HG03196 (cell line): ENCODE measurements around the gene NOVA1.

Experiments
- ATAC-seq: cut with Tn5 transposase; IDR thresholded peaks from one replicate; pipeline ENCODE4 v1.9.1; 2021; ENCODE audit not compliant: unreplicated experiment

NOVA1 gene

GRCh38 chr14:26594148-26594547 lies 3.7 kb downstream of the NOVA1 start:
- ATAC-seq = no peak

- ATAC-seq = no peak
Measured at GRCh38 chr14:26593357-26593756, 4.5 kb downstream of the NOVA1 start.

- no peak for ATAC-seq
Measured at GRCh38 chr14:26589925-26590324, 7.9 kb downstream of the NOVA1 start.

GRCh38 chr14:26577711-26578110 lies 20.1 kb downstream of the NOVA1 start:
- no peak for ATAC-seq

- ATAC-seq = no peak
Measured at GRCh38 chr14:26554069-26554772, 43.6 kb downstream of the NOVA1 start.

- ATAC-seq = no peak
Measured at GRCh38 chr14:26549571-26549970, 48.3 kb downstream of the NOVA1 start.

- no peak for ATAC-seq
Measured at GRCh38 chr14:26548406-26548805, 49.4 kb downstream of the NOVA1 start.

- ATAC-seq = no peak
Measured at GRCh38 chr14:26538176-26538575, 59.7 kb downstream of the NOVA1 start.

GRCh38 chr14:26531894-26532293 lies 65.9 kb downstream of the NOVA1 start:
- no peak for ATAC-seq

- ATAC-seq = no peak
Measured at GRCh38 chr14:26528415-26529182, 69.2 kb downstream of the NOVA1 start.

- no peak for ATAC-seq
Measured at GRCh38 chr14:26527095-26527494, 70.7 kb downstream of the NOVA1 start.

- ATAC-seq = no peak
Measured at GRCh38 chr14:26526137-26526536, 71.7 kb downstream of the NOVA1 start.

- ATAC-seq = no peak
Measured at GRCh38 chr14:26525085-26525484, 72.7 kb downstream of the NOVA1 start.

GRCh38 chr14:26522967-26523366 lies 74.9 kb downstream of the NOVA1 start:
- no peak for ATAC-seq

- no peak for ATAC-seq
Measured at GRCh38 chr14:26517771-26518170, 80.1 kb downstream of the NOVA1 start.

- ATAC-seq = no peak
Measured at GRCh38 chr14:26500028-26500427, 97.8 kb downstream of the NOVA1 start.

GRCh38 chr14:26499546-26499945 lies 98.3 kb downstream of the NOVA1 start:
- no peak for ATAC-seq

- no peak for ATAC-seq
Measured at GRCh38 chr14:26486922-26487321, 110.9 kb downstream of the NOVA1 start.

GRCh38 chr14:26484562-26484961 lies 113.3 kb downstream of the NOVA1 start:
- ATAC-seq = no peak

GRCh38 chr14:26478967-26479366 lies 118.9 kb downstream of the NOVA1 start:
- no peak for ATAC-seq

- ATAC-seq = no peak
Measured at GRCh38 chr14:26466862-26467261, 131.0 kb downstream of the NOVA1 start.

GRCh38 chr14:26463136-26463535 lies 134.7 kb downstream of the NOVA1 start:
- no peak for ATAC-seq

GRCh38 chr14:26454105-26454504 lies 143.7 kb downstream of the NOVA1 start:
- no peak for ATAC-seq
